ENCODE data around the gene CEP85.
A peak's percentile ranks its signal among the peaks of the same experiment; 100 is the strongest.

Gene CEP85

GRCh38 chr1:26233903-26234643, at the start of gene CEP85:
CEP85 (plus strand) TSS chr1:26234200; CDS start chr1:26239784, 5,584 bp downstream.
- DNase-seq: peak; percentile 80 to 91

- DNase-seq: no peak
Measured at GRCh38 chr1:26184883-26185282, 49.1 kb upstream of the CEP85 start.

- no peak for DNase-seq
Measured at GRCh38 chr1:26187882-26188281, 46.1 kb upstream of the CEP85 start.

- no peak for DNase-seq
Measured at GRCh38 chr1:26188477-26188876, 45.5 kb upstream of the CEP85 start.

GRCh38 chr1:26189331-26189730, 44.7 kb upstream of the CEP85 start:
- DNase-seq: no peak

GRCh38 chr1:26189751-26190275, 44.2 kb upstream of the CEP85 start:
- DNase-seq: no peak

- DNase-seq: peak in 1 of 2 experiments; percentile 9
Measured at GRCh38 chr1:26190373-26190987, 43.5 kb upstream of the CEP85 start, which contains the start of gene CATSPER4. CATSPER4 (plus strand) TSS chr1:26190602; CDS start chr1:26190628, 26 bp downstream.

- no peak for DNase-seq
Measured at GRCh38 chr1:26191739-26192138, 42.3 kb upstream of the CEP85 start.

GRCh38 chr1:26195805-26196204, 38.2 kb upstream of the CEP85 start:
- DNase-seq: no peak

GRCh38 chr1:26197301-26197700, 36.7 kb upstream of the CEP85 start:
- DNase-seq: no peak

- no peak for DNase-seq
Measured at GRCh38 chr1:26197813-26198212, 36.2 kb upstream of the CEP85 start.

GRCh38 chr1:26200413-26200812, 33.6 kb upstream of the CEP85 start:
- DNase-seq: no peak

- no peak for DNase-seq
Measured at GRCh38 chr1:26203642-26204318, 30.2 kb upstream of the CEP85 start.

- no peak for DNase-seq
Measured at GRCh38 chr1:26210147-26210870, 23.7 kb upstream of the CEP85 start.

GRCh38 chr1:26212726-26213125, 21.3 kb upstream of the CEP85 start:
- no peak for DNase-seq

- no peak for DNase-seq
Measured at GRCh38 chr1:26213335-26213905, 20.6 kb upstream of the CEP85 start.

- no peak for DNase-seq
Measured at GRCh38 chr1:26215246-26215645, 18.8 kb upstream of the CEP85 start.

- DNase-seq: no peak
Measured at GRCh38 chr1:26218906-26219494, 15.0 kb upstream of the CEP85 start.

- DNase-seq: no peak
Measured at GRCh38 chr1:26220199-26220912, 13.6 kb upstream of the CEP85 start.

- DNase-seq: no peak
Measured at GRCh38 chr1:26221094-26221493, 12.9 kb upstream of the CEP85 start.

GRCh38 chr1:26224606-26225005, 9.4 kb upstream of the CEP85 start:
- DNase-seq: no peak

Data from SW 1271 (cell line).